AG09319 (cell line): ENCODE data around the gene RGS14.
"Not testable (repeated sequence)": the region's sequence is repeated elsewhere in the genome, so short reads cannot be mapped to it uniquely, and the experiment has no call there.

Source experiments
- DNase-seq: peaks from one replicate; pipeline ENCODE4 v3.0.0-alpha.2; 2010; ENCODE audit warnings: low read depth; ENCODE audit errors: extremely low read depth
- CTCF ChIP-seq: IDR thresholded peaks from 2 replicates; pipeline ENCODE4 v1.5.1; 2011; ENCODE audit warnings: low read depth, mild to moderate bottlenecking, inconsistent platforms, low read length, moderate library complexity

RGS14 gene

DNA sequence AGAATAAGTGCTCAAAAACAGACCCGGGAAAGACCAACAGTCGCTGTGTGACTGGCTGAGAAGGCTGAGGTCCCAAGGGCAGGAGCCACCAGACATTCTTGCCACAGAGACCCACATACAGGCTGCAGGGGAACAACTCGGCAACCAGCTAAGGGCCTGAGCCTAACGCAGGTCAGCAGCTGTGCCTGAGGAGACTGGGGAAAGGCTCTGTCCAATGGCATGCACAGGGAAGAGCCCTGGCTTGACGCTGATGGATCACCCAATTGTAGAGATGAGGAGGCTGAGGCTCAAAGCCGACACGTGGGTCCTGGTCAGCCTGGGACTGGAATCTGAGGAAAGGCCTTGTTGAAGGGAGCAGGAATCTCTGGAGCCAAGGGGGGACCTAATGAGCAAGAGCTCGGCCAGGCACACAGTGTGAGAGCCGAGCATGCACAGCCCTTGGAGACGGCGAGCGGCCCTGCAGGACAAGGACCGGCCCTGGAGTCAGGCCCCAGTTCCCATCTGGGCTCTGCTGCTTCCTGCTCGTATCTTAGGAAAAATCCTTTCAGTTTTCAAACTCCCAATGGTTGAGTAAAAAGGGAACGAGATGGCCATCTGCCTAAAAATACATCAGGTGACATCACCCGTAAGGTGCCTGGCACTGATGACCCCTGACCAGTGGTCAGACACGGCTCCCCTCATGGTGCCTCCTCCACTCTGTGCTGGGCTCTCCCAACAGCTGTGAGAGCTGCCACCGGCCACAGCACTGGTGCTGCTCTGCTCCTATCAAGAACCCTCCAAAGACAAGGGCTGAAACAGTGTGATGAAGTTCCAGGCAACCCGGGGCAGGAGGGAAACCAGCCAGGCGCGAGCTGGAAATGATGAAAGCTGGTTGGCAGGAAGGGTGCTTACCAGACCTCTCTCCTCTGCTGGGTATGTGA is 22.7 kb upstream of the RGS14 start:
- TF ChIP-seq CTCF = no peak
- DNase-seq = no peak

DNA sequence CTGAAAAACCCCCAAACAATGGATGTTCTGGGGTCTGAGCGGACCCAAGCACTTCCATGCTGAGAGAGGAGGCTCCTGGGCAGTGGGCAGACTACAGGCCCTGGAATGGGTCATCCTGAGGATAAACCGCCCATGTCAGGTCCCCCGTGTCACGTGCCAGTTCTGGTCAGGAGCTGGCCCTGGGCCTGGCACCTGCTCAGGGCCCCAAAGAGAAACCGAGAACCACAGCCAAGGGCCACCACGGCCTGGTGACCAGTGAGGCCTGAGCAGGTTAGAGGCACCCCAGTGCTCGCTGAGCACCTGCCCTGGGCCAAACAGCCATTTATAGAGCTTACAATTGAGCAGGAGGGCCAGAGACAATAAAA is 22.0 kb upstream of the RGS14 start:
- TF ChIP-seq CTCF = no peak
- no peak for DNase-seq

DNA sequence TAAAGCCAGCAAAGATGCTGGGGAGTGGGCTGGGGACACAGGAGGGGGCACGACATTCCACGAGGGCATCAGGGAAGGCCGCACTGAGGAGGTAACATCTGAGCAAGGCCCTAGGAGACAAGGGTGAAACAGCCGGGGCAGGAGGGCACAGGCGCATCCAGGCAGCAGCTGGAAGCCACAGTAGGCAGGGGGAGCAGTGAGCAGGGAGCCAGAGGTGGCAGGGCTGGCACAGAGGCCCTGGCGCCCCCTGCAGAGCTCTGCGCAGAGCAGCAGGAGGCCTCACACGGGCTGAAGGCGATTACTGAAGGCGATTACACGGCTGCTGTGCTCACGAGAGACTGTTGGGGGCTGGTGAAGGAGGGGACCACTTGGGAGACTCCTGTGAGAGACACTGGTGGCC is 21.6 kb upstream of the RGS14 start:
- DNase-seq = no peak
- TF ChIP-seq CTCF = peak; percentile 10

DNA sequence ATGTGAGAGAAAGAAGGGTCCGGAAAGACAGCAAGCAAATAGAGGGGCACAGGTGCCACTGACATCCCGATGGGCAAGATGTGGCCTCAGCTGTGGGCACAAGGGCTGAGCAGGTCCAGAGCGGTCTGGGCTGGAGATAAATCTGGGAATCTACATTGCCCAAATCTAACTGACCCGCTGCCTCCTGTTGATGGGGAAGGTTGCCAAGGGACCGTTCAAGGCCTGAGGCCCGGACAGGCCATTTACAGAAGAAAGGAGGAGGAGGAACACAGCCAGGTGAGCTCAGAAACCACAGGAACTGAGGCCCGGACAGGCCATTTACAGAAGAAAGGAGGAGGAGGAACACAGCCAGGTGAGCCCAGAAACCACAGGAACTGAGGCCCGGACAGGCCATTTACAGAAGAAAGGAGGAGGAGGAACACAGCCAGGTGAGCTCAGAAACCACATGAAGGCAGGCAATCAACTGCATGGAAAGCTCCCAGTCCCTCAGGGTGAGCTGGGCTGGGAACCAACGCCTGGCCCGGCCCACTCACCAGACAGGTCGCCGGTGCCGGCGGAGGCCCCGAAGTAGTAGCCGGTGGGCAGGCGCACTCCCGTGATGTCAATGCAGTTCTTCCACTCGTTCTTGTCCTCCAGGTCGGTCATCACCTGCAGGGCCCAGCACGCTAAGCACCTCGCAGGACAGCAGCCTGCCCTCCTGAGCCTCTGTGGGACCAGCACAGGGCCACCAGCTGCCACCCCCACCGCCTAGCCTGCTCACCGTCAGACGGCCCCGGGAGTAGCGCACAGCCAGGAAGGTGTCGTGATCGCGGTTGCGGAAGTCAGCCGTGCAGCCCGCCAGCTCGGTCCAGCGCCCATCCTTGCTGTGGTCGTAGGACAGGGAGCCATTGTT is 20.9 kb upstream of the RGS14 start:
- TF ChIP-seq CTCF = no peak
- DNase-seq = no peak

- DNase-seq = no peak
- TF ChIP-seq CTCF = no peak
Observed at GRCh38 chr5:177338251-177339106, 19.2 kb upstream of the RGS14 start.

DNA sequence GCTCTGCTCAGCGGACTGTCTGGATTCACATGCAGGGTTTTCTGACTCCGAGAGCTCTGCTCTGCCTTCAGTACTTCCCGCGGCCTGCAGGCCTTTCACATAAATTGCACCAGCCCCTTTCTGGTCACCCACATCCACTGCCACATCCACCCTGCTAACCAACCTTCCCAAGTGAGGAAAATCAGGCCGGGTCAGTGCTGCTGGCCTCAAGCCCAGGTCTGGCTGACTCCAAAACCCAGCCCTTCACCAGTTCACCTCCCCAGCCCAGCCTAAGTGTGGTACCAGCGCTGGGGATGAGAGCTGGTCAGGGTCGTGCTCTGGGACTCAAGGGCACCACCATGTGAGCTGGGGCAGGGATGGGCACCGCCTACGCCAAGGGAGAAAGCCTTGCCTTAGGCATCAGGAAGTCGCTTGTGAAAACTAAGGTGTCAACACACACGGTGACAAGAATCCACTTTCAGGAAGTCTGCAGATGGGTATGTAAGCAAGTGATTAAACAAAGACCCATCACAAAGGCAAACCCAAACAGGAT is 18.6 kb upstream of the RGS14 start:
- DNase-seq = no peak
- no peak for TF ChIP-seq CTCF

DNA sequence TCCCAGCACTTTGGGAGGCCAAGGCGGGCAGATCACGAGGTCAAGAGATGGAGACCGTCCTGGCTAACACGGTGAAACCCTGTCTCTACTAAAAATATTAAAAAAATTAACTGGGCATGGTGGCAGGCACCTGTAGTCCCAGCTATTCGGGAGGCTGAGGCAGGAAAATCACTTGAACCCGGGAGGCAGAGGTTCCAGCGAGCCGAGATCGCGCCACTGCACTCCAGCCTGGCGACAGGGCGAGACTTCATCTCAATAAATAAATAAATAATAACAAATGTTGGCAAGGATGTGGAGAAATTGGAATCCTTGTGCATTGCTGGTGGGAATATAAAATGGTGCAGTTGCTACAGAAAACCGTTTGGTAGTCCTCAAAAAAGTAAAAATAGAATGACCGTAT is 14.7 kb upstream of the RGS14 start:
- DNase-seq = not testable (repeated sequence)
